ENCODE data around the gene CLCN2.

Gene CLCN2

GRCh38 chr3:184372296-184372821, 11.0 kb upstream of the CLCN2 start:
- Histone ChIP-seq H3K9me3 (ENCODE audit: low read length) (no peaks in the 10 kb centered on the region), H3K9ac (ENCODE audit: low read length) (no peak overlapping the region), H3K27ac (ENCODE audit: low read depth, low read length, poor library complexity, severe bottlenecking) (no peak overlapping the region), H2AFZ (ENCODE audit: low read length) (no peak overlapping the region), H3K27me3 (ENCODE audit: insufficient read depth, low read length) (no peaks in the 10 kb centered on the region; the same call in 1 of the 2 replicates), H3K4me3 (ENCODE audit: low read depth, low read length, poor library complexity, severe bottlenecking) (no peak overlapping the region), H3K79me2 (ENCODE audit: insufficient read depth, low read length) (no peaks in the 10 kb centered on the region), H3K4me2 (ENCODE audit: low read length) (no peak overlapping the region), H3K9me2 (ENCODE audit: low read depth, low read length) (no peaks in the 10 kb centered on the region), H3K36me3 (ENCODE audit: insufficient read depth, low read length) (peaks cover 22% of the 10 kb centered on the region), H4K20me1 (ENCODE audit: insufficient read depth, low read length) (no peaks in the 10 kb centered on the region), H3K4me1 (ENCODE audit: insufficient read depth, low read length, severe bottlenecking) (no peaks in the 10 kb centered on the region), H3F3A (ENCODE audit: insufficient read depth, low read length) (no peaks in the 10 kb centered on the region)
- TF ChIP-seq EZH2 (IDR thresholded peaks at IDR 0.05; ENCODE audit: borderline replicate concordance, low read length) = no peak
- TF ChIP-seq CTCF (IDR thresholded peaks at IDR 0.05; ENCODE audit: low read length) = no peak

GRCh38 chr3:184371570-184372018, 10.2 kb upstream of the CLCN2 start:
- H3K9ac ChIP-seq (ENCODE audit: low read length) = no peak overlapping the region
- no peaks in the 10 kb centered on the region for H3K9me2 ChIP-seq (ENCODE audit: low read depth, low read length)
- no peaks in the 10 kb centered on the region for H3F3A ChIP-seq (ENCODE audit: insufficient read depth, low read length)
- no peaks in the 10 kb centered on the region for H4K20me1 ChIP-seq (ENCODE audit: insufficient read depth, low read length)
- no peak overlapping the region for H3K27ac ChIP-seq (ENCODE audit: low read depth, low read length, poor library complexity, severe bottlenecking)
- no peaks in the 10 kb centered on the region for H3K4me1 ChIP-seq (ENCODE audit: insufficient read depth, low read length, severe bottlenecking)
- peak; percentile 92 for TF ChIP-seq CTCF (IDR thresholded peaks at IDR 0.05; ENCODE audit: low read length)
- no peak for TF ChIP-seq EZH2 (IDR thresholded peaks at IDR 0.05; ENCODE audit: borderline replicate concordance, low read length)
- no peaks in the 10 kb centered on the region; the same call in 1 of the 2 replicates for H3K27me3 ChIP-seq (ENCODE audit: insufficient read depth, low read length)
- no peak overlapping the region for H2AFZ ChIP-seq (ENCODE audit: low read length)
- H3K9me3 ChIP-seq (ENCODE audit: low read length) = no peaks in the 10 kb centered on the region
- no peak overlapping the region for H3K4me3 ChIP-seq (ENCODE audit: low read depth, low read length, poor library complexity, severe bottlenecking)
- peaks cover 30% of the 10 kb centered on the region for H3K36me3 ChIP-seq (ENCODE audit: insufficient read depth, low read length)
- H3K4me2 ChIP-seq (ENCODE audit: low read length) = no peak overlapping the region
- H3K79me2 ChIP-seq (ENCODE audit: insufficient read depth, low read length) = no peaks in the 10 kb centered on the region

- H3K36me3 ChIP-seq (ENCODE audit: insufficient read depth, low read length) = peaks cover 46% of the 10 kb centered on the region
- no peak overlapping the region for H3K27ac ChIP-seq (ENCODE audit: low read depth, low read length, poor library complexity, severe bottlenecking)
These were observed 7.3 kb upstream of the CLCN2 start for GRCh38 chr3:184368586-184369183.

More at GRCh38 chr3:184368586-184369183, 7.3 kb upstream of the CLCN2 start:
- no peaks in the 10 kb centered on the region for H3K9me2 ChIP-seq (ENCODE audit: low read depth, low read length)
- H3K79me2 ChIP-seq (ENCODE audit: insufficient read depth, low read length) = no peaks in the 10 kb centered on the region
- no peak for TF ChIP-seq CTCF (IDR thresholded peaks at IDR 0.05; ENCODE audit: low read length)
- no peak for TF ChIP-seq EZH2 (IDR thresholded peaks at IDR 0.05; ENCODE audit: borderline replicate concordance, low read length)
- H3K27me3 ChIP-seq (ENCODE audit: insufficient read depth, low read length) = no peaks in the 10 kb centered on the region
- H2AFZ ChIP-seq (ENCODE audit: low read length) = no peak overlapping the region
- peaks cover 13% of the 10 kb centered on the region for H3K4me1 ChIP-seq (ENCODE audit: insufficient read depth, low read length, severe bottlenecking)
- no peak overlapping the region for H3K4me3 ChIP-seq (ENCODE audit: low read depth, low read length, poor library complexity, severe bottlenecking)
- no peaks in the 10 kb centered on the region for H3F3A ChIP-seq (ENCODE audit: insufficient read depth, low read length)
- H3K9ac ChIP-seq (ENCODE audit: low read length) = no peak overlapping the region
- no peaks in the 10 kb centered on the region for H4K20me1 ChIP-seq (ENCODE audit: insufficient read depth, low read length)
- no peaks in the 10 kb centered on the region for H3K9me3 ChIP-seq (ENCODE audit: low read length)
- no peak overlapping the region for H3K4me2 ChIP-seq (ENCODE audit: low read length)

Data from OCI-LY1 (cell line).